Measurements from ENCODE around the gene RASGEF1C. TPM values are rescaled to one million over a fixed set of nuclear protein-coding genes. Genes with fewer than 3 reads are reported as not detected.

RASGEF1C gene
- total and polyA plus RNA-seq, 7 donors: 0.35 to 4.2 (median 1.1) TPM; not detected in 2

DNA sequence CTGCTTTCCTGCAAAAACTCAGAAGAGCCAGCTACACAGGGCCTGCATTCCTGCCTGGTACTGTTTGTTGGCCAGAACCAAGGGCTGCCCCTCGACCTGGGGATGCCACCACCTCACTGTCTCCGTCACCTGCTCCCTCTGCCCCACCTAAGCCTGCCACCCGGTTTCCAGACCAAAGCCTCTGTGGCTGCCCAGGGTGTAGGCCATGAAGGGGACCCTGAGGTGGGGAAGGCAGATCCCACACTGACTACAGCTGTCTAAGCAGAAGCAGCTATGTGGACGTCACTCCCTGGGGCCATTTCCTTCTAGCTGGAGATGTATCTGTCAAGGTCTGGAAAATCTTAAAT is 35.8 kb downstream of the RASGEF1C start:
- Histone ChIP-seq H3K27me3 (peaks cover 0 to 9% (median 4%) of the 10 kb centered on the region in 3 donors), H3K4me3 (no peak overlapping the region), H3K4me1 (peaks cover 0 to 8% (median 2%) of the 10 kb centered on the region in 4 donors), H3K36me3 (no peaks in the 10 kb centered on the region), H3K9me3 (no peaks in the 10 kb centered on the region), H3K27ac (peak overlapping the region; percentile 12 to 63 (median 49))
- DNase-seq: no peak
- intact Hi-C loops (cut with DNase I): no loop called here
- WGBS, 2 donors: 63 to 77% methylated on average over 4 of the region's 4 CpGs
- TF ChIP-seq CTCF (IDR thresholded peaks at IDR 0.05): no peak
- no peak for TF ChIP-seq POLR2A (IDR thresholded peaks at IDR 0.05)

GRCh38 chr5:180172447-180173197 is 36.4 kb downstream of the RASGEF1C start:
- H3K27ac ChIP-seq: peak overlapping the region; percentile 12 to 63 (median 49)
- H3K27me3 ChIP-seq: peaks cover 0 to 9% (median 4%) of the 10 kb centered on the region in 3 donors
- TF ChIP-seq POLR2A (IDR thresholded peaks at IDR 0.05) (no peak), EP300 (IDR thresholded peaks at IDR 0.05) (no peak), CTCF (IDR thresholded peaks at IDR 0.05) (no peak), POLR2AphosphoS5 (IDR thresholded peaks at IDR 0.05) (no peak)
- no peaks in the 10 kb centered on the region for H3K9me3 ChIP-seq
- WGBS, 2 donors: 46 to 61% methylated on average over 11 of the region's 11 CpGs
- H3K36me3 ChIP-seq: no peaks in the 10 kb centered on the region
- H3K4me3 ChIP-seq: no peak overlapping the region
- H3K4me1 ChIP-seq: peaks cover 0 to 8% (median 2%) of the 10 kb centered on the region in 4 donors
- intact Hi-C loops (cut with DNase I): no loop called here
- peak; percentile 72 for DNase-seq

- peaks cover 0 to 9% (median 4%) of the 10 kb centered on the region in 3 donors for H3K27me3 ChIP-seq
- WGBS, 2 donors: 88 to 95% methylated on average over 14 of the region's 14 CpGs
- intact Hi-C loops (cut with DNase I): no loop called here
- no peak for DNase-seq
- TF ChIP-seq CTCF (IDR thresholded peaks at IDR 0.05): no peak
- no peak for TF ChIP-seq POLR2AphosphoS5 (IDR thresholded peaks at IDR 0.05)
- TF ChIP-seq POLR2A (IDR thresholded peaks at IDR 0.05): no peak
- no peak overlapping the region for H3K4me3 ChIP-seq
- H3K27ac ChIP-seq: peak overlapping the region; percentile 12 to 63 (median 49)
- H3K4me1 ChIP-seq: peaks cover 0 to 8% (median 2%) of the 10 kb centered on the region in 4 donors
- no peaks in the 10 kb centered on the region for H3K9me3 ChIP-seq
- no peaks in the 10 kb centered on the region for H3K36me3 ChIP-seq
Measured at GRCh38 chr5:180171568-180172094, 37.4 kb downstream of the RASGEF1C start.

DNA sequence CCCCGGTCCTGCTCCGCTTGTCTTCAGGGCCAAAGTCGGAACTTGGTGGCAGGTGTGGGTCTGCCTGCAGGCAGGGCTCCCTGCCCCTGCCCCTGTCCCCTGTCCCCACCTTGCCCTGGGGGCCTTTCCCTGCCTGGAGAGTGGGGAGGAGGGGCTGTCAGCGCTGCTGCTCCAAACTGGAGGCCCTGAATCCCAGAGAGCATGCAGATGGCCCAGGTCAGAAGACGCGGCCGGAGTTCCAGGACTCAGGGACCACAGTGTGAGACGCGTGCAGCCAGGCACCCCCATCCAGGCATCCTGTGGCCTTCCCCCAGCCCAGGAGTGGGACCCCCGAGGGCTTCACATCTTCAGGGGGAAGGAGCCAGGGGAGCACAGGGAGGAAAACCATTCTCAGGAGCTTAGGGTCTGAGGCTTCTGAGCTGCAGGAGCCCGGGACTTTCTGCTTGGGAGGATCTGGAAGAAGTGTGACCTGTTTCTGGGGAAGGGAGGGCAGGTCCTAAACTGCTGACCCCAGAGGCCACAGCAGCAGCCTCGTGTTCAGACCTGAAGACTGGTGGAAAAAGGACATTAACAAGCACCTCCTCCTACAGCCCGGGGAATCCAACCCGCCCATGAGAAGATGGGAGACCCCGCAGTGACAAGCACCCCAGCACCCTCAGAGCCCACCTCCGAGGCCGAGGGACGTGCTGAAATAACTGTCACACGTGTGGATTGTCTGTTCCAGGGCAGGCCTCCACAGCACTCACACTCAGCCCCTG is 38.0 kb downstream of the RASGEF1C start:
- no peaks in the 10 kb centered on the region for H3K36me3 ChIP-seq
- H3K27me3 ChIP-seq: peaks cover 0 to 9% (median 4%) of the 10 kb centered on the region in 3 donors
- no peaks in the 10 kb centered on the region for H3K9me3 ChIP-seq
- no peak for DNase-seq
- TF ChIP-seq CTCF (IDR thresholded peaks at IDR 0.05): no peak
- TF ChIP-seq EP300 (IDR thresholded peaks at IDR 0.05): no peak
- TF ChIP-seq POLR2AphosphoS5 (IDR thresholded peaks at IDR 0.05): no peak
- H3K4me1 ChIP-seq: peaks cover 0 to 8% (median 2%) of the 10 kb centered on the region in 4 donors
- peak overlapping the region; percentile 39 to 68 (median 61) for H3K27ac ChIP-seq
- no peak overlapping the region for H3K4me3 ChIP-seq
- intact Hi-C loops (cut with DNase I): no loop called here
- WGBS, 2 donors: 78 to 87% methylated on average over 19 of the region's 19 CpGs
